ENCODE results near the gene PPP2R5C. TPM values are rescaled to one million over a fixed set of nuclear protein-coding genes. Genes with fewer than 3 reads are reported as not detected.

The PPP2R5C gene
- total and polyA plus RNA-seq, 7 donors, result 18.2 to 76.6 (median 57.1) TPM

DNA sequence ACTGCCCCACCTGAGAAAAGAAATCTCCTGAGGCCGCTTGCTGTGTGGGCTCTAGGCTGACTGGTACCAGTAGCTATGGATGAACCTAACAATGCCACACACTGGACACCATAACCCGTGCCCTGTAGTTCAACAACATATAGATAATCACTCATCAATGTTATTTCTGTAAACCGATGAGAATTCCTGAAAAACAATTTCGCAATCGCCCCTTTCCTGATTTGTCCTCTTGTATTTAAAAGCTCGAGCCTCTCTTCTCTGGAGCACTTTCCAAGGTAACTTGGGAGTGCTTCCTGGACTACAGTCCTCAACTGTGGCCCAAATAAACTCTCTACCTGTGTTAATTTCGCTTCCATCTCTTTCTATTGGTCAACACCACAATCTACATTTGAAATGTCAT is 26.1 kb upstream of the PPP2R5C start:
- H3K36me3 ChIP-seq (ENCODE audit: insufficient read depth in 1 of 2, low read depth in 1 of 2), result no peaks in the 10 kb centered on the region
- DNase-seq (no peak), ATAC-seq (no peak)
- no peaks in the 10 kb centered on the region for H3K4me1 ChIP-seq
- intact Hi-C loops (cut with DNase I), result no loop called here
- WGBS, 3 donors, result 87 to 92% (median 89%) methylated on average over 7 of the region's 7 CpGs
- no peaks in the 10 kb centered on the region for H3K9me3 ChIP-seq
- TF ChIP-seq, protein P1, sequence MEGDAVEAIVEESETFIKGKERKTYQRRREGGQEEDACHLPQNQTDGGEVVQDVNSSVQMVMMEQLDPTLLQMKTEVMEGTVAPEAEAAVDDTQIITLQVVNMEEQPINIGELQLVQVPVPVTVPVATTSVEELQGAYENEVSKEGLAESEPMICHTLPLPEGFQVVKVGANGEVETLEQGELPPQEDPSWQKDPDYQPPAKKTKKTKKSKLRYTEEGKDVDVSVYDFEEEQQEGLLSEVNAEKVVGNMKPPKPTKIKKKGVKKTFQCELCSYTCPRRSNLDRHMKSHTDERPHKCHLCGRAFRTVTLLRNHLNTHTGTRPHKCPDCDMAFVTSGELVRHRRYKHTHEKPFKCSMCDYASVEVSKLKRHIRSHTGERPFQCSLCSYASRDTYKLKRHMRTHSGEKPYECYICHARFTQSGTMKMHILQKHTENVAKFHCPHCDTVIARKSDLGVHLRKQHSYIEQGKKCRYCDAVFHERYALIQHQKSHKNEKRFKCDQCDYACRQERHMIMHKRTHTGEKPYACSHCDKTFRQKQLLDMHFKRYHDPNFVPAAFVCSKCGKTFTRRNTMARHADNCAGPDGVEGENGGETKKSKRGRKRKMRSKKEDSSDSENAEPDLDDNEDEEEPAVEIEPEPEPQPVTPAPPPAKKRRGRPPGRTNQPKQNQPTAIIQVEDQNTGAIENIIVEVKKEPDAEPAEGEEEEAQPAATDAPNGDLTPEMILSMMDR (IDR thresholded peaks at IDR 0.05), result no peak
- no peak overlapping the region for H3K27ac ChIP-seq
- peaks cover 0 to 1% (median 0%) of the 10 kb centered on the region in 3 donors for H3K27me3 ChIP-seq (ENCODE audit: insufficient read depth in 3 of 3, low read length in 2 of 3)
- no peak overlapping the region for H3K4me3 ChIP-seq

DNA sequence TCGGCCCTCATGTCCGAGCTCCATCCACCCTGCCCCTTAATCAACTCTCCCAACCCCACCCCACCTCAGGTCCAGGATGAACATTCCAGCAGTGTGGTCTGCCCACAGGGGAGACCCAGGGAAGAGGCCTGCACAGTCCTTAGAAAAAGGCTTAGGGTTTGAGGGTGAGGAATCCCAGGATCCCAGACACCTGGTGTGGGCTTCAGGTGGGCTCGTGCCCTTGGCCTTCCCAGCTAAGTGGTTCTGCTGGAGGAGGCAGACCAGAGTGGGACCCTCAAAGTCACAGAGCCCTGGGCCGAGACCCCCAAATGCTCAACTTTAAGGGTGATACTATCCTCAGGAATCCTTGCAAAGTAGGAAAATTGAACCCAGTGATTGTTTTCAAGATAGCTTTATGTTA is 25.4 kb upstream of the PPP2R5C start:
- intact Hi-C loops (cut with DNase I), result no loop called here

DNA sequence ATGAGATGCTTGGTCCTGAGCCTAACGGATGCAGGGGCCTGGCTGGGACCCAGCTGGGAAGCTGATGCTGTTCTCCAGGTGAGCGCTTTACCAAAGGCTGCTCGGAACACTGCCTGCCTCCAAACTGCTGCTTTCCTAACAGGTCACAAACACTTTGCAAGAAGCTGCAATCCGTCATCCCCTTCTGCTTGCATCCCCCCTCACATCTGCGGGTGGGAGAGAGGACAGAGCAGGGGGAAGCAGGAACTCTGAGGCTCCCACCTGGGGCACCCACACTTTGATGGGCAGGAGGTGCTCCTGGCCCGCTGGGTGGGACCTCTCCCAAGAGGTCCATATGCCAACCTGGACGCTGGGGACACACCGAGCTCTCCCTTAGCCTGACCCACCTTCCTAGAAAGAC is 24.9 kb upstream of the PPP2R5C start:
- intact Hi-C loops (cut with DNase I), result no loop called here
- TF ChIP-seq, protein P1 (IDR thresholded peaks at IDR 0.05), result no peak
- Histone ChIP-seq H3K27me3 (ENCODE audit: insufficient read depth in 3 of 3, low read length in 2 of 3) (peaks cover 0 to 3% (median 0%) of the 10 kb centered on the region in 3 donors), H3K4me3 (no peak overlapping the region), H3K4me1 (no peaks in the 10 kb centered on the region), H3K9me3 (no peaks in the 10 kb centered on the region), H3K36me3 (ENCODE audit: insufficient read depth in 1 of 2, low read depth in 1 of 2) (no peaks in the 10 kb centered on the region), H3K27ac (no peak overlapping the region)
- DNase-seq (no peak), ATAC-seq (no peak)
- WGBS, 3 donors, result 78 to 86% (median 80%) methylated on average over 8 of the region's 8 CpGs

More for the DNA sequence above, 25.4 kb upstream of the PPP2R5C start:
- Histone ChIP-seq H3K27ac (no peak overlapping the region), H3K36me3 (ENCODE audit: insufficient read depth in 1 of 2, low read depth in 1 of 2) (no peaks in the 10 kb centered on the region), H3K4me3 (no peak overlapping the region), H3K9me3 (no peaks in the 10 kb centered on the region), H3K4me1 (no peaks in the 10 kb centered on the region), H3K27me3 (ENCODE audit: insufficient read depth in 3 of 3, low read length in 2 of 3) (peaks cover 0 to 3% (median 0%) of the 10 kb centered on the region in 3 donors)
- ATAC-seq (no peak), DNase-seq (no peak)
- WGBS, 3 donors, result 69 to 91% (median 91%) methylated on average over 4 of the region's 4 CpGs
- TF ChIP-seq, protein P1 (IDR thresholded peaks at IDR 0.05), result no peak

DNA sequence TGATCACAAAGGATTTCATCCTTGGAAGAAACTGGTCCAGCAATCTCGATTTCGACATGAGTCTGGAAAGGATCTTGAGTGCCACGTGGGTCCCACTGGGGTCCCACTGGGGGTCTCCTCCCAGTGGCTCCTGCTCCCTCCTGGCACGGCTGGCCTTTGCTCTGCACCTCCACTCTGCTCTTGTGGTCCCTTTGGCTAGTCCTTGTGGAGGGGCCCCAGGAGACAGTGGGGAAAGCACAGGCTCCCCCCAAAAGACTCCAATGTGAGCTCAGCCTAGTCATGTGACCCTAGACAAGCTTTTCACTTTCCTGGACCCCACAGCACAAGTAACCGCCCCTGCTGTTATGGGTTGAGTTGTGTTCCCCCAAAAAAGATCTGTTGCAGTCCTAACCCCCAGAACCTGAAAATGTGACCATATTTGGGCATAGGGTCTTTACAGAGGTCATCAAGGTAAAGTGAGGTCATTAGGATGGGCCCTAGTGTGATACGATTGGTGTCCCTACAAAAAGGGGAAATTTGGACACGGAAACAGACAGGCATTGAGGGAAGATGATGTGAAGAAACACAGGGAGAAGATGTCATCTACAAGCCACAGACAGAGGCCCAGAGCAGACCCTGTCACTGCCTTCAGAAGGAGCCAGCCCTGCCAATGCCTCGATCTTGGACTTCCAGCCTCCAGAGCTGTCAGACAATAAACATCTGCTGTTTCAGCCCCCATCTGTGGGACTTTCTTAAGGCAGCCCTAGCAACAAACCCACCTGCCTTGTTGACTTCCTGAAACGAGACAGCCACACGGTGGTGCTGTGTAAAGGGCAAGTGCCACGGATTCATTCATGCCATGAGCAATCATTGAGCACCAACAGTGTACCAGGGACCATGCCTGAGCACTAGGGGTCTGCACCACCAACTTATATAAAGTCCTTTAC is 23.8 kb upstream of the PPP2R5C start:
- ATAC-seq (no peak), DNase-seq (no peak)
- no peaks in the 10 kb centered on the region for H3K9me3 ChIP-seq
- H3K27ac ChIP-seq, result no peak overlapping the region
- no peaks in the 10 kb centered on the region for H3K36me3 ChIP-seq (ENCODE audit: insufficient read depth in 1 of 2, low read depth in 1 of 2)
- H3K4me3 ChIP-seq, result no peak overlapping the region
- no peaks in the 10 kb centered on the region for H3K4me1 ChIP-seq
- 71 to 77% (median 74%) methylated on average over 11 of the region's 11 CpGs for WGBS, 3 donors
- TF ChIP-seq, protein P1 (IDR thresholded peaks at IDR 0.05), result no peak
- intact Hi-C loops (cut with DNase I), result no loop called here
- peaks cover 0 to 3% (median 0%) of the 10 kb centered on the region in 3 donors for H3K27me3 ChIP-seq (ENCODE audit: insufficient read depth in 3 of 3, low read length in 2 of 3)

Measured in psoas muscle (tissue), 8 donors.